HEK293 (cell line): ENCODE results near the gene INO80E.

ENCODE experiments used
- ELK4 ChIP-seq: IDR thresholded peaks from 2 replicates; pipeline ENCODE4 v1.6.1; 2011; ENCODE audit warnings: mild to moderate bottlenecking, low read depth, low read length, borderline replicate concordance
- GLI2 ChIP-seq: fragments of 450-650 bp; formaldehyde crosslinking; IDR thresholded peaks from 2 replicates; pipeline ENCODE4; 2017; ENCODE audit warnings: missing biosample characterization, missing genetic modification characterization, low read depth, borderline replicate concordance
- GLIS2 ChIP-seq: fragments of 450-650 bp; formaldehyde crosslinking; IDR thresholded peaks from 2 replicates; pipeline ENCODE4 v1.5.1; 2016; ENCODE audit warnings: missing biosample characterization, missing genetic modification characterization
- HOXA7 ChIP-seq: sonication (generic); formaldehyde crosslinking; IDR thresholded peaks from 2 replicates; pipeline ENCODE4 v1.8.1; 2022; ENCODE audit warnings: missing genetic modification reagents, borderline replicate concordance
- RBAK ChIP-seq: fragments of 450-650 bp; formaldehyde crosslinking; IDR thresholded peaks from 2 replicates; pipeline ENCODE4 v1.5.1; 2016; ENCODE audit warnings: missing biosample characterization, missing genetic modification characterization
- SP7 ChIP-seq: fragments of 450-650 bp; formaldehyde crosslinking; IDR thresholded peaks from 2 replicates; pipeline ENCODE4 v1.5.1; 2016; ENCODE audit warnings: missing biosample characterization, missing genetic modification characterization
- TRIM28 ChIP-seq: IDR thresholded peaks from 2 replicates; pipeline ENCODE4 v1.6.1; 2011; ENCODE audit warnings: low read length, control low read depth, borderline replicate concordance
- YY2 ChIP-seq: fragments of 450-650 bp; formaldehyde crosslinking; IDR thresholded peaks from 2 replicates; pipeline ENCODE4 v1.5.1; 2016; ENCODE audit warnings: missing biosample characterization, missing genetic modification characterization
- ZBTB10 ChIP-seq: fragments of 450-650 bp; formaldehyde crosslinking; IDR thresholded peaks from 2 replicates; pipeline ENCODE4 v1.5.1; 2016; ENCODE audit warnings: missing biosample characterization, missing genetic modification characterization
- ZBTB11 ChIP-seq: fragments of 450-650 bp; formaldehyde crosslinking; conservative IDR thresholded peaks from 2 replicates; pipeline ENCODE4 v1.5.1; 2016; ENCODE audit warnings: low read depth, missing biosample characterization, missing genetic modification characterization
- ZBTB8A ChIP-seq: fragments of 450-650 bp; formaldehyde crosslinking; IDR thresholded peaks from 2 replicates; pipeline ENCODE4 v1.5.1; 2016; ENCODE audit warnings: missing biosample characterization, missing genetic modification characterization
- ZFHX2 ChIP-seq: fragments of 450-650 bp; formaldehyde crosslinking; conservative IDR thresholded peaks from 2 replicates; pipeline ENCODE4 v1.5.1; 2016; ENCODE audit warnings: missing biosample characterization, missing genetic modification characterization
- ZFP41 ChIP-seq: fragments of 450-650 bp; formaldehyde crosslinking; IDR thresholded peaks from 2 replicates; pipeline ENCODE4 v1.5.1; 2016; ENCODE audit warnings: missing biosample characterization, missing genetic modification characterization, borderline replicate concordance
- ZNF10 ChIP-seq: fragments of 450-650 bp; formaldehyde crosslinking; IDR thresholded peaks from 2 replicates; pipeline ENCODE4 v1.5.1; 2017; ENCODE audit warnings: missing biosample characterization, missing genetic modification characterization
- ZNF155 ChIP-seq: fragments of 450-650 bp; formaldehyde crosslinking; IDR thresholded peaks from 2 replicates; pipeline ENCODE4 v1.5.1; 2016; ENCODE audit warnings: missing biosample characterization, missing genetic modification characterization
- ZNF23 ChIP-seq: fragments of 450-650 bp; formaldehyde crosslinking; IDR thresholded peaks from 2 replicates; pipeline ENCODE4 v1.5.1; 2016; ENCODE audit warnings: missing biosample characterization, missing genetic modification characterization, borderline replicate concordance
- ZNF324 ChIP-seq: fragments of 450-650 bp; formaldehyde crosslinking; IDR thresholded peaks from 2 replicates; pipeline ENCODE4 v1.5.1; 2016; ENCODE audit warnings: missing biosample characterization, missing genetic modification characterization
- ZNF335 ChIP-seq: fragments of 450-650 bp; formaldehyde crosslinking; conservative IDR thresholded peaks from 2 replicates; pipeline ENCODE4 v1.5.1; 2016; ENCODE audit warnings: missing biosample characterization, missing genetic modification characterization
- ZNF362 ChIP-seq: fragments of 450-650 bp; formaldehyde crosslinking; IDR thresholded peaks from 2 replicates; pipeline ENCODE4 v1.5.1; 2016; ENCODE audit warnings: missing biosample characterization, missing genetic modification characterization
- ZNF548 ChIP-seq: fragments of 450-650 bp; formaldehyde crosslinking; IDR thresholded peaks from 2 replicates; pipeline ENCODE4 v1.5.1; 2016; ENCODE audit warnings: missing biosample characterization, missing genetic modification characterization
- ZNF558 ChIP-seq: fragments of 450-650 bp; formaldehyde crosslinking; IDR thresholded peaks from 2 replicates; pipeline ENCODE4 v1.5.1; 2016; ENCODE audit warnings: missing biosample characterization, missing genetic modification characterization
- ZNF580 ChIP-seq: fragments of 450-650 bp; formaldehyde crosslinking; IDR thresholded peaks from 2 replicates; pipeline ENCODE4 v1.5.1; 2016; ENCODE audit warnings: missing biosample characterization, missing genetic modification characterization
- ZNF629 ChIP-seq: fragments of 450-650 bp; formaldehyde crosslinking; IDR thresholded peaks from 2 replicates; pipeline ENCODE4 v1.5.1; 2017; ENCODE audit warnings: missing biosample characterization, missing genetic modification characterization
- ZNF768 ChIP-seq: fragments of 450-650 bp; formaldehyde crosslinking; IDR thresholded peaks from 2 replicates; pipeline ENCODE4 v1.5.1; 2018; ENCODE audit warnings: missing biosample characterization, mild to moderate bottlenecking, missing genetic modification characterization
- ZNF785 ChIP-seq: fragments of 450-650 bp; formaldehyde crosslinking; IDR thresholded peaks from 2 replicates; pipeline ENCODE4 v1.5.1; 2016; ENCODE audit warnings: missing biosample characterization, missing genetic modification characterization
- ZNF837 ChIP-seq: fragments of 450-650 bp; formaldehyde crosslinking; IDR thresholded peaks from 2 replicates; pipeline ENCODE4 v1.5.1; 2016; ENCODE audit warnings: missing biosample characterization, missing genetic modification characterization
- ZSCAN30 ChIP-seq: fragments of 450-650 bp; IDR thresholded peaks from 2 replicates; pipeline ENCODE4 v1.5.1; 2018; ENCODE audit warnings: missing biosample characterization, mild to moderate bottlenecking, missing genetic modification characterization, moderate library complexity
- TF ChIP-seq, protein P1 (sequence below): fragments of 450-650 bp; formaldehyde crosslinking; IDR thresholded peaks from 2 replicates; pipeline ENCODE4 v1.5.1; 2016; ENCODE audit warnings: missing biosample characterization, missing genetic modification characterization

Gene INO80E

GRCh38 chr16:30054959-30055553 lies 59.0 kb downstream of the INO80E start (continued):
- TF ChIP-seq ZBTB11 (tag by site-specific recombination) (no peak), ZNF10 (tag by site-specific recombination) (no peak), ZSCAN30 (tag by site-specific recombination) (0 out of 2 replicates have a peak, but pooled peaks have one; percentile 12), ZNF580 (tag by site-specific recombination) (no peak), ELK4 (no peak), ZNF335 (tag by site-specific recombination) (no peak), ZNF155 (no peak), ZNF23 (tag by site-specific recombination) (no peak), HOXA7 (no peak), ZFP41 (tag by site-specific recombination) (no peak), ZBTB8A (tag by site-specific recombination) (no peak), ZFHX2 (no peak), ZNF548 (no peak), ZNF558 (tag by site-specific recombination) (no peak), ZNF768 (tag by site-specific recombination) (no peak), GLI2 (tag by site-specific recombination) (no peak), ZNF785 (no peak), TRIM28 (peak; percentile 42; the same call in 1 of the 2 replicates), SP7 (peak; percentile 26; the same call in 1 of the 2 replicates), RBAK (tag by site-specific recombination) (no peak), YY2 (tag by site-specific recombination) (no peak), ZBTB10 (tag by site-specific recombination) (no peak), ZNF324 (tag by site-specific recombination) (no peak), ZNF629 (tag by site-specific recombination) (0 out of 2 replicates have a peak, but pooled peaks have one; percentile 21), ZNF362 (tag by site-specific recombination) (peak; percentile 36; the same call in 1 of the 2 replicates), GLIS2 (tag by site-specific recombination) (no peak), ZNF837 (tag by site-specific recombination) (no peak)
- TF ChIP-seq, protein P1, sequence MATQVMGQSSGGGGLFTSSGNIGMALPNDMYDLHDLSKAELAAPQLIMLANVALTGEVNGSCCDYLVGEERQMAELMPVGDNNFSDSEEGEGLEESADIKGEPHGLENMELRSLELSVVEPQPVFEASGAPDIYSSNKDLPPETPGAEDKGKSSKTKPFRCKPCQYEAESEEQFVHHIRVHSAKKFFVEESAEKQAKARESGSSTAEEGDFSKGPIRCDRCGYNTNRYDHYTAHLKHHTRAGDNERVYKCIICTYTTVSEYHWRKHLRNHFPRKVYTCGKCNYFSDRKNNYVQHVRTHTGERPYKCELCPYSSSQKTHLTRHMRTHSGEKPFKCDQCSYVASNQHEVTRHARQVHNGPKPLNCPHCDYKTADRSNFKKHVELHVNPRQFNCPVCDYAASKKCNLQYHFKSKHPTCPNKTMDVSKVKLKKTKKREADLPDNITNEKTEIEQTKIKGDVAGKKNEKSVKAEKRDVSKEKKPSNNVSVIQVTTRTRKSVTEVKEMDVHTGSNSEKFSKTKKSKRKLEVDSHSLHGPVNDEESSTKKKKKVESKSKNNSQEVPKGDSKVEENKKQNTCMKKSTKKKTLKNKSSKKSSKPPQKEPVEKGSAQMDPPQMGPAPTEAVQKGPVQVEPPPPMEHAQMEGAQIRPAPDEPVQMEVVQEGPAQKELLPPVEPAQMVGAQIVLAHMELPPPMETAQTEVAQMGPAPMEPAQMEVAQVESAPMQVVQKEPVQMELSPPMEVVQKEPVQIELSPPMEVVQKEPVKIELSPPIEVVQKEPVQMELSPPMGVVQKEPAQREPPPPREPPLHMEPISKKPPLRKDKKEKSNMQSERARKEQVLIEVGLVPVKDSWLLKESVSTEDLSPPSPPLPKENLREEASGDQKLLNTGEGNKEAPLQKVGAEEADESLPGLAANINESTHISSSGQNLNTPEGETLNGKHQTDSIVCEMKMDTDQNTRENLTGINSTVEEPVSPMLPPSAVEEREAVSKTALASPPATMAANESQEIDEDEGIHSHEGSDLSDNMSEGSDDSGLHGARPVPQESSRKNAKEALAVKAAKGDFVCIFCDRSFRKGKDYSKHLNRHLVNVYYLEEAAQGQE (tag by site-specific recombination) = 0 out of 2 replicates have a peak, but pooled peaks have one; percentile 60
